ENCODE data around the gene AQR.

AQR gene

GRCh38 chr15:34838282-34838681, 131.3 kb downstream of the AQR start:
- TF ChIP-seq TAF1 (IDR thresholded peaks at IDR 0.05; ENCODE audit: borderline replicate concordance, insufficient read depth, low read length), result no peak
- TF ChIP-seq SIN3A (IDR thresholded peaks at IDR 0.05; ENCODE audit: borderline replicate concordance, insufficient read depth, low read length), result no peak
- no peak for TF ChIP-seq FOXP2 (optimal IDR thresholded peaks at IDR 0.05; ENCODE audit: borderline replicate concordance, extremely low read depth, extremely low read length, insufficient read depth)
- TF ChIP-seq POLR2AphosphoS5 (IDR thresholded peaks at IDR 0.05; ENCODE audit: low read depth, low read length), result no peak
- TF ChIP-seq REST (IDR thresholded peaks at IDR 0.05; ENCODE audit: insufficient read depth in 1 of 2, low read depth in 2 of 2, low read length in 2 of 2), result no peak

- no peak for TF ChIP-seq FOXP2 (optimal IDR thresholded peaks at IDR 0.05; ENCODE audit: borderline replicate concordance, extremely low read depth, extremely low read length, insufficient read depth)
- TF ChIP-seq REST (IDR thresholded peaks at IDR 0.05; ENCODE audit: insufficient read depth in 1 of 2, low read depth in 2 of 2, low read length in 2 of 2), result peak in 1 of 2 experiments; percentile 62; a peak in 2 of 4 replicates
- TF ChIP-seq TAF1 (IDR thresholded peaks at IDR 0.05; ENCODE audit: borderline replicate concordance, insufficient read depth, low read length), result no peak
- TF ChIP-seq SIN3A (IDR thresholded peaks at IDR 0.05; ENCODE audit: borderline replicate concordance, insufficient read depth, low read length), result no peak
- TF ChIP-seq POLR2AphosphoS5 (IDR thresholded peaks at IDR 0.05; ENCODE audit: low read depth, low read length), result no peak
Observed at GRCh38 chr15:34837246-34838016, 132.1 kb downstream of the AQR start.

- TF ChIP-seq REST (IDR thresholded peaks at IDR 0.05; ENCODE audit: insufficient read depth in 1 of 2, low read depth in 2 of 2, low read length in 2 of 2), result no peak
- no peak for TF ChIP-seq POLR2AphosphoS5 (IDR thresholded peaks at IDR 0.05; ENCODE audit: low read depth, low read length)
- TF ChIP-seq SIN3A (IDR thresholded peaks at IDR 0.05; ENCODE audit: borderline replicate concordance, insufficient read depth, low read length), result no peak
- TF ChIP-seq TAF1 (IDR thresholded peaks at IDR 0.05; ENCODE audit: borderline replicate concordance, insufficient read depth, low read length), result no peak
- no peak for TF ChIP-seq FOXP2 (optimal IDR thresholded peaks at IDR 0.05; ENCODE audit: borderline replicate concordance, extremely low read depth, extremely low read length, insufficient read depth)
Observed at GRCh38 chr15:34828145-34828911, 141.2 kb downstream of the AQR start.

GRCh38 chr15:34821831-34822230, 147.7 kb downstream of the AQR start:
- no peak for TF ChIP-seq POLR2AphosphoS5 (IDR thresholded peaks at IDR 0.05; ENCODE audit: low read depth, low read length)

GRCh38 chr15:34820110-34820509, 149.4 kb downstream of the AQR start:
- TF ChIP-seq POLR2AphosphoS5 (IDR thresholded peaks at IDR 0.05; ENCODE audit: low read depth, low read length) (no peak), SIN3A (IDR thresholded peaks at IDR 0.05; ENCODE audit: borderline replicate concordance, insufficient read depth, low read length) (no peak), TAF1 (IDR thresholded peaks at IDR 0.05; ENCODE audit: borderline replicate concordance, insufficient read depth, low read length) (no peak), REST (IDR thresholded peaks at IDR 0.05; ENCODE audit: insufficient read depth in 1 of 2, low read depth in 2 of 2, low read length in 2 of 2) (no peak), FOXP2 (optimal IDR thresholded peaks at IDR 0.05; ENCODE audit: borderline replicate concordance, extremely low read depth, extremely low read length, insufficient read depth) (no peak)

Data from PFSK-1 (cell line).